ENCODE measurements around the gene RC3H2. TPM values are rescaled to one million over a fixed set of nuclear protein-coding genes. Genes with fewer than 3 reads are reported as not detected.
A peak's percentile ranks its signal among the peaks of the same experiment; 100 is the strongest.

Gene RC3H2
- total and polyA plus RNA-seq, 12 donors, result 7.1 to 52.2 (median 42.9) TPM

DNA sequence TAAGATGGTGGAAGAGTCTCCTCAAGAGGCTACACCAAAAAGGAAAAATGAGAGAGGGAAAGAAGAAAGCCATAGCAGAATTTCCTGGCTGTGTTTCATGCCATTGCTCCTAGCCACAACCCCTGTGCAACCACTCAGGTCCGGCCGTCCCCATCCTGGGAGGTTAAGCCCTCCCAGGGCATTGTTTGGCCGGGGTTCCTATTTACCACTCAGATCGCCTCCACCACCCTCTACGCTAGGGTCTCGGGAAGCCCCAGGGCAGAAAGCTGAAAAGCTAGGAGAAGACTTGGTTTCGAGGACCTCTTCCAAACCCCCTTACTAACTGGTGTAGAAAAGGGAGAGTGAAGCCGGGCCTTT lies 715 bp downstream of the RC3H2 start:
- TF ChIP-seq CTCF (IDR thresholded peaks at IDR 0.05), result no peak
- Histone ChIP-seq H3K27ac (peak overlapping the region; percentile 89 to 98 (median 94)), H3K9me3 (no peaks in the 10 kb centered on the region), H3K27me3 (no peaks in the 10 kb centered on the region), H3K4me1 (peaks cover 5 to 55% (median 46%) of the 10 kb centered on the region in 9 donors), H3K36me3 (peaks cover 0 to 18% (median 0%) of the 10 kb centered on the region in 9 donors), H3K4me3 (peak overlapping the region; percentile 73 to 99 (median 86))
- 0% methylated on average over 8 of the region's 8 CpGs for WGBS, 2 donors
- no peak for DNase-seq
- intact Hi-C loops (cut with DNase I), result loop anchor here in 4 of 10 donors (5.0 to 10.0 kb wide), 4 partner anchors 73 to 90 kb away; no protein-coding TSS in a partner anchor
- ATAC-seq, result peak; percentile 9 to 58 (median 32)

DNA sequence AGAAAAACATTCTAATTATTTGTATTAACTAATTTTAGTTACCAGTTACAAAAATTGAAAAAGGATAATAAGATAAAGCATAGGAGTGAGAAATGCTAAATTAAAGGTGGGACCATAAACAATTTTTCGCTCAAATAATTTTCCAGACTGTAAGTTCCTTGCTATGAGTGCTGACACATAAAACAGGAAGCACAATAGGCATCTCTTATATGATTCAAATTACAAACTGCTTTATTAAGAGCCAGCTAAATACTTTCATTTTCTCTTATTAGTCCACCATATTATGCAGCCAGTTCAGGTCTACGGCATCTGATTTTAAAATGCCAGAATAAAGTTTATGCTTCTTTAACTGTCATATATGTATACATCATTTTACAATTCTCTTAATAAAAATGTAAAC lies 4.4 kb downstream of the RC3H2 start:
- Histone ChIP-seq H3K27ac (peak overlapping the region in 3 of 10 donors; percentile 13 to 83 (median 37)), H3K9me3 (no peaks in the 10 kb centered on the region), H3K36me3 (peaks cover 0 to 31% (median 0%) of the 10 kb centered on the region in 9 donors), H3K27me3 (no peaks in the 10 kb centered on the region), H3K4me1 (peaks cover 5 to 78% (median 57%) of the 10 kb centered on the region in 9 donors), H3K4me3 (peak overlapping the region in 1 of 10 donors; percentile 48)
- 44 to 63% methylated on average over 2 of the region's 2 CpGs for WGBS, 2 donors
- ATAC-seq (no peak), DNase-seq (no peak)
- intact Hi-C loops (cut with DNase I), result loop anchor here in 4 of 10 donors (5.0 to 10.0 kb wide), 4 partner anchors 77 to 94 kb away; no protein-coding TSS in a partner anchor
- no peak for TF ChIP-seq CTCF (IDR thresholded peaks at IDR 0.05)

DNA sequence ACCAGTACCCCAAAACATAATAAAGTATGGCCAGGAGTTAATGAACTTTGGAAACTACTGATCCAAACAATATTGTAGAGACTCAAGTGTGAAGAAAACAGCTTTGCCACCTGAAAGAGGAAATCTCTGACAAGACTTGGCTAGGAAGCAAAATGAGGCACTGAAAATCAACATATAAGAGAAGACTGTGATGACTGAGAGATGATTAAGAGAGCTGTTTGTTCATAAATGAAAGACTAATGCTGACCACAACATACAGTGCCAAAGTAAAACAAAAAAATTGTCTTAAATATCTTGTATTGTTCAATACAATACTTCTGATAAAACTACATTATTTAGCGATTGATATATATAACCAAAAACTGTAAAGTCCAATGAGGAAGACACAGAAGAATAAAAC lies 7.2 kb downstream of the RC3H2 start:
- intact Hi-C loops (cut with DNase I), result no loop called here

DNA sequence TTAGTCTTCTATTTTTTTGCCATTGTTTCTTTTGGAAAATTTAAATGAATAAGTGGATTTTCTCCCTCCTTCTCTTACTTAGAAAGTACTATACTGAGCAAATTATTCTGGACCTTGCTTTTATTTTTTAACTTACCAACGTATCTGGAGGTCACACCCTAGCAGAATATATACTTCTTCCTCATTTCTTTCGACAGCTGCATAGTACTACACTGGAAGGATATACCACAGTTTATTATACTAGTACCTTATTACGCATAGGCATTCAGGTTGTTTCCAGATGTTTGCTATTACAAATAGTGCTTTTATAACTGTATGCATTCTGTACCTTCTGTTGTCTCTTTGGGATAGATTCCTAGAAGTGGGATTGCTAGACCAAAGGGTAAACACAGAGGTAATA lies 16.7 kb downstream of the RC3H2 start:
- WGBS, 2 donors, result 62 to 85% methylated on average over 3 of the region's 3 CpGs
- DNase-seq, result no peak
- intact Hi-C loops (cut with DNase I), result no loop called here
- no peak for TF ChIP-seq CTCF (IDR thresholded peaks at IDR 0.05)
- H3K4me3 ChIP-seq, result no peak overlapping the region
- peaks cover 0 to 100% (median 48%) of the 10 kb centered on the region in 9 donors for H3K36me3 ChIP-seq
- no peak overlapping the region for H3K27ac ChIP-seq
- no peaks in the 10 kb centered on the region for H3K9me3 ChIP-seq
- ATAC-seq, result no peak
- no peaks in the 10 kb centered on the region for H3K27me3 ChIP-seq
- no peaks in the 10 kb centered on the region for H3K4me1 ChIP-seq

More for the DNA sequence above, 7.2 kb downstream of the RC3H2 start:
- no peak for DNase-seq
- Histone ChIP-seq H3K9me3 (no peaks in the 10 kb centered on the region), H3K27me3 (no peaks in the 10 kb centered on the region), H3K4me3 (no peak overlapping the region), H3K27ac (no peak overlapping the region), H3K36me3 (peaks cover 0 to 59% (median 7%) of the 10 kb centered on the region in 9 donors), H3K4me1 (peaks cover 1 to 62% (median 43%) of the 10 kb centered on the region in 9 donors)
- 97 to 100% methylated on average over 1 of the region's 1 CpG for WGBS, 2 donors
- no peak for ATAC-seq
- no peak for TF ChIP-seq CTCF (IDR thresholded peaks at IDR 0.05)
